Stimulated activated CD8-positive, alpha-beta memory T cell treated with anti-CD3 and anti-CD28 coated beads, Interleukin-4, amount 100 ng/mL, for 48 hours (primary cell): Measurements from ENCODE around the gene ABR.
A peak's percentile ranks its signal among the peaks of the same experiment; 100 is the strongest.
"Not testable (repeated sequence)": the region's sequence is repeated elsewhere in the genome, so short reads cannot be mapped to it uniquely, and the experiment has no call there.

Experiments
- DNase-seq: peaks from one replicate; pipeline ENCODE4 v3.0.0-alpha.2; 2020

The ABR gene

DNA sequence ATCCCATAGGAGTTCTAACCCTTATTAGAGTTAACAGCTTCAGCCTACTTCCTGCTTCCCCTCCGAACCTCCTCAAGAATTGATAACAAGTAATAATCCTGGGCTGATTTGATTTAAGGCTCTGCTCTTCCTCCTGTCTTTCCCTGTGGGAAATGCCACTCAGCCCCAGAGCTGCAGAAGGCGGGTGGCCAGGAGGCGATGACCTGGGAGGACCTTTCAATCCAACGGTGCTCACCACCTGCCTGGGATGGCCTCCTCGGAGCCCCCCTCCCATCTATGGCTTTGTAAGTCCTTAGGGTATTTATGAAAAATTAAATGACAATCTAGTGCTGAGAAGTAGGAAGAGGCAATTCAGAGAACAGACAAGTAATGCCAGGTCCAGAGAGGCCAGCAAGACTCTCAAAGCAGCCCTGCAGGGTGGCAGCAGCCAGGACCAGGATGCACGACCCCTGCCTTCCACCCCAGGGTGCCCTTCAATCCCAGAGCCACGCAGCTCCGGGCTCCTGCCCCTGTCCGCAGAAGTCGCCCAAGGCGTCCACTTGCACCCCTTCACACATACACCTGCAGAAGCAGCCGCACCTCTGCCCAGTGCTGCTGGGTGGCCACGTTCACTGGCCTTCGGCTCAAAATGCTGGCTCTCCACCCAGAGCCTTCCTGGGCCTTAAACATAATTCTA is 34.3 kb downstream of the ABR start:
- DNase-seq: no peak

DNA sequence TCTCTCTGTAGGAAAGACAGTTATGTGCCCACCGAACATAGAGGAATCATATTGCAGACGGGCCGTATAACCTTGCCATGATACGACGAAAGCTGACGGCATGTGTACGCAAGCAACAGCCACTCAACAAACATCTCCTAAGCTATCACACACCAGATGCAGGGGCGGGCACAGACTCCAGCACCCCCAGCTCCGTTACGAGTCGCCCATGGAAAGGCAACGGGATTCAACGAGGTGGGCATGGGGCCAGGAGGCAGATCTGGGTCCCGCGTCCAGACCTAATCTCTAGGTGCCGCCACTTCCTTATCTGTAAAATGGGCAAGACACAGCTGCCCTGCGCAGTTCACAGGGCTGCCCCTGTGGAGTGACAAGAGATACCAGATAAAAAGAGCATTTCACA is 35.6 kb downstream of the ABR start:
- DNase-seq: no peak

DNA sequence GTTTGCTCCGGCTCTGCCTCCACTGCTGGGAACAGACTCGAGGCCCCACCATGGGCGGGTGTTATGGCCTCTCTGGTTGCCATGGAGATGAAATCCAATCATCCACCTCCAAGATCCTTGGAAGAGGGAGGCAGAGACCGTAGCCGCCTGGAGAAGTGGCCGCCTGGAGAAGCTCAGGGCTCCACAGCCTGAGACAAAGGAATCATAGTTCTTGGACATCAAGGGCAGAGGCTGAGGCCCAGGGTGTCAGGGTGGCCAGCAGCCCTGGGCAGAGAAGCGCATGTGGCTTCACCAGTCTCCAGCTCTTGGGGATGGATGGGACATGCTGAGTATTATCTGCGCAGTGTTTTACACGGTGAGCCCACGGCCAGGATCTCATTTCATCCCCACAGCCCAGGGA is 36.2 kb downstream of the ABR start:
- no peak for DNase-seq

DNA sequence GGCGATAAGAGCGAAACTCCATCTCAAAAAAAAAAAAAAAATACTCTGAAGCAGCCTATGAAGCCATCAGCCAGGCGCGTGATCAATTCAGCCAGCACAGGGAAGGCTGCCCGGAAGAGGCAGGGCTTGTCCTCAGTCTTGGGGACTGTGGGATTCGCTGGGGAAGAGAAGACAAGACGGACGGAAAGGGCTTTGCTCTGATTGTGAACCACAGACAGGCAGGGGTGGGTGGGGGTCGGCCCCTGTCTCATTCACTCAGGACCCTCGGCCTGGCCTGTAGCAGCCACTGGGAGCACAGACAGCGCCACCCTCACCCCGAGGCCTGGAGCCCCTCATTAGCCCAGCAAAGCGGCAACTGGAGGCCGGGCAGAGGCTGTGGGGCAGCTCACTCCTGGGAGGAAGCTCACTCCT is 37.2 kb downstream of the ABR start:
- no peak for DNase-seq

DNA sequence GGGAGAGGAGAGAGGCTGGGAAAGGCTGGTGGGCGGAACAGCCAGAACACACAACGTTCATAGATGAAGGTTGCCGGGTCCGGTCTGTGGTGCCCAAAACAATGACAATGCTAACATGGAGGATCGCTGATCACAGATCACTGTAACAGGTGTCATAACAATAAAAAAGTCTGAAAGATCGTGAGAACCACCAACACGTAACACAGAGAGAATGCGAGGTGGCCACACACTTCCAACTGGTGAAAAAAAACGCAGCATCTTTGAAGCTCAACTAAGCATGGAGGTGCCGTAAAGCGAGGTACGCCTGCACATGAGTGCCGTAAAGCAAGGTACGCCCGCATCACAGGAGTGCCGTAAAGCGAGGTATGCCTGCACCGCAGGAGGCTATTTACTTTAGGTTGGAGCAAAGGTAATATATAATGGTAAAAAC is 42.3 kb downstream of the ABR start:
- no peak for DNase-seq

DNA sequence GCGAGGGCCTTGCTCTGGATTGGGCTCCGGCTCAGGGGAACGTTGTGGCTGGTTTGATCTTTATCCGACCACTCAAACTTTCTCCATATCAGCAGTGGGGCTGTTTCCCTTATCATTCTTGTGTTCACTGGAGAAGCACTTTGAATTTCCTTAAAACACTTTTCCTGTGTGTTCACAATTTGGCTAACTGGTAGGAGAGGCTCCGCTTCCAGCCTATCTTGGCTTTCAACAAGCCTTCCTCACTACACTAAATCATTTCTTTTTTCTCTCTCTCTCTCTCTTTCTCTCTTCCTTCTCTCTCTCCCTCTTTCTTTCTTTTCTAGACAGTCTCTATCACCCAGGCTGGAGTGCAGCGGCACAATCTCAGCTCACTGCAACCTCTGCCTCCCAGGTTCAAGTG is 43.0 kb downstream of the ABR start:
- no peak for DNase-seq

DNA sequence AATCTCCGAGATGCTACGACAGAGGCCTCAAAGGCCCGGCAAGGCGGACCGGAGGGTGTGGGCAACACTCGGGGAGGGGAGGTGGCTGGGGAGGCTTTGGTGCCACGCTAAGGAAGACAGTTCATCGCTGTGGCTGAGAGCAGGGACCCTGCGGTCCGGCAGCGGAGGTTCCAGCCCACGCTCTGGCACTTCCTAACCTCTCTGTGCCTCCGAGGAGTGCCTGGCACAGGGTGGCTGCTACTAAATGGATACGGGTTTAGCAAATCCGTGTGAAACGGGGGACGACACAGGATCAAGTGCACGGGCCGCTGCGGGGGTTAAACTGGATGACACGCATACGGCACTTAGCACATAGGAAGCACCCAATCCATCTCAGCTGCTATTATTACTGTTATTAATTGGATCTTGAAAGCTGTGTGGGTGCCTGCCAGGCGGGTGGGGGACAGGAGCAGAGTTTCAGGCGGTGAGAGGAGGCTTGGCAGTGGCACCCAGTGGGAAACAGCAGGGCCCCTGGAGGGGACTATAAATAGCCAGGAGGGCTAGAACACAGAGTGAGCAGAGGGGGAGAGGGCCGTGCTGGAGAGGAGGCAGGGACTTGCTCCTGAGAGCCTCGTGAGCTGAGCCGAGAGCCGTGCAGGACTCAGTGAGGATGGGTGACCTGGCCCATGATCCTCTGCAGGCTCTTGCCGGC is 45.0 kb downstream of the ABR start:
- no peak for DNase-seq

DNA sequence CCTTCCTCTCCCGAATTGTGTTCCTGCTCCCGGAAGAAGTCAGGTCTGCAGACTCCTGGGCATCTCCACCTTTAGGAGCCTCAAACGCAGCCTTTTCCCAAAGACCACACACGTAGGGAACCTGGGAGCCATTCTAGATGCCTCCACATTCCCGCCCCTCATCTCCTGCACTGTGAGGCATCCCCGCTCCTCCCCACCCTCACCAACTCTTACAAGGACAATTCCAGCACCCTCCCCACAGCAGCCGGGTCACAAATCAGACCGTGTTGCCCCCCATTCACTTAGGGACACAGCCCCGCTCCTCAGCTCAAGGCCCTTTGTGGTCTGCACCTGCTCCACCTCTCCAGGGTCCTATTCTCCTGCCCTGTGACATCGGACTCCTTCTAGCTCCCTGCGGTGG is 49.6 kb downstream of the ABR start:
- DNase-seq: no peak

DNA sequence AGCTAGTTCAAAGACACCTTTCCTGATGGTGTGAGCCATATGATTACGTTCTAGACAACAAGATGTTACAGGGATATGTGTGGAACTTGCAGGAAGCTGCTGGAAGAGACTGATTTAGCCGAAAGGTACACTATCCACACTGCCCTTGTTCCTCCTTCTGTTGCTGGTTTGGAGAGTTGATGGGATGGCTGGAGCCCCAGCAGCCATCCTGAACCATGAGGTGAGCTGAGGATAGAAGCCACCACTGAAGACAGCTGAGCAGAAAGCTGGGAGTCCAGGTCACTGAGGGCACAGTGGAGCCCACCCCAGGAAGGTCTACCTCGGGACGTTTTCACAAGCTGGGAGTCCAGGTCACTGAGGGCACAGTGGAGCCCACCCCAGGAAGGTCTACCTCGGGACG is 51.3 kb downstream of the ABR start:
- DNase-seq: not testable (repeated sequence)

DNA sequence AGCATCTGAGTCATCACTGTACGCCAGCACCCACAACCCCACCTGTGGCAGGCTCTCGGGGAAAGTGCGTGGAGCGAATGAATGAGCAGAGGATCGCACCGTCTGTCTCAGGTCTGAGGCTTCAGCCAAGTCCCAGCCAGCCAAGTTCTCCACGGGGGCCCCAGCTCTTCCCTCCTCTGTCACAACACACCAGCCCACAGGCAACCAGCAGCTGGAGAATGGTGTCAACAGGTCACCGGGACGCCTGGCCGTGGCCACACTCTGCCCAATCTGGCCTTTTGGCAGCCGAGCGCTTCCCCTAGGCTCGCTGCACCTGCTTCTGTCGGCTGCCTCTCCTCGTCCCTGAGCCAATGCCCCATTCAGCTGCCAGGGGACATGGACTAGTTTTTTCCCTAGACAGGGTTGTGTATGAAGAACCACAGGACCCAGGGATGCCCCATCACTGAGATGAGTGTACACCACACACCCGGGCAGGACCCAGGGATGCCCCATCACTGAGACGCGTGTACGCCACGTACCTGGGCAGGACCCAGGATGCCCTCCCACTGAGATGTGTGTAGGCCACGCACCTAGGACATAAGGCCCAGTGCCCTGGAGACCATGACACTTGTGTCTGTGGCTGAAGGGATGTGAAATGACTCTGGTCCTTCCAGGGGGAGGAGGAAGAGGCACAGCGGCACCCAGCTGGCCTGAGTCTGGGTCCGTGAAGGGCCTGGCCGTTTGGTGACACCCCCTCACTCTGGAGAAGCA is 52.8 kb downstream of the ABR start:
- no peak for DNase-seq

DNA sequence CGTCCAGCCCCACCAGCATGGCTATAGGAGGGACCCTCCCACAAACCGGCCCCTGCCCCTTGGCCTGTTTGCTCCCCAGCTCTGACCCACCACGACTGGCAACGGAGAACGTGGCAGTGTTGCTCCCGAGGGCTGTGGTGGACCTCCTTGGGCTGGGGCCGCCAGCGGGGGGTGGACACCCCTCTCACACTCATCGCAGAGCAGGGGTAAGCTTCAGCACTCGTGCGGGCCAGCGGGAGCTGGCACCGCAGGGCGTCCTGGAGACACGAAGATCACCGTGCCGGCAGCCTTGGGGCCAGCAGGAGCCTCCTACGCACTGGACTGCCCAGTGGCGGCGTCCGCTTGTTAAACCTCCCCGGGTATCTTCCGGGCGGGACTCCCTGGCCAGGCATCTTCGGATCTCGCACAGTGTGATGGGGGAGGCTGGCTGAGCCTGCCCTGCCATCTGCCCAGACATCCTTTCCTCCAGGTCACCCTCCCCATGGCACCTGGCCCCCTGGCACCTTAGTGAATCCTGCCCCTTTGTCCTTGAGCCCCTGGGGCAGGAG is 53.5 kb downstream of the ABR start:
- no peak for DNase-seq

DNA sequence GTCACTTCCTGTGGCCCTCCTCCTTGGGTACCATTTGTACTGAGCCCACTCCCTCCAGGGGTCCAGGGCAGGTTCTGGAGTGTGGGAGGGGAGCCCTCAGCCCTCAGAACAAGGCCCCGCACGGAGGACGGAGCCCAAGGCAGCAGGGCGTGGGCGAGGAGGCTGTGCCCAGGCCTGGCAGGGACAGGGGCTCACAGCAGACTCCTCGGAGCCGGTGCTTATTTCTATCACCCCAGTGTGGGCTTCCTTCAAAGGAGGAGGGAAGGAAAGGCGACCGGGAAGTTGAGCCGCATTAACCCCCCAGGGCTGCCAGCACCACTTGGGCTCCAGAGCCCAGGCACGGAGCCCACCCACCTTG is 54.0 kb downstream of the ABR start:
- no peak for DNase-seq

DNA sequence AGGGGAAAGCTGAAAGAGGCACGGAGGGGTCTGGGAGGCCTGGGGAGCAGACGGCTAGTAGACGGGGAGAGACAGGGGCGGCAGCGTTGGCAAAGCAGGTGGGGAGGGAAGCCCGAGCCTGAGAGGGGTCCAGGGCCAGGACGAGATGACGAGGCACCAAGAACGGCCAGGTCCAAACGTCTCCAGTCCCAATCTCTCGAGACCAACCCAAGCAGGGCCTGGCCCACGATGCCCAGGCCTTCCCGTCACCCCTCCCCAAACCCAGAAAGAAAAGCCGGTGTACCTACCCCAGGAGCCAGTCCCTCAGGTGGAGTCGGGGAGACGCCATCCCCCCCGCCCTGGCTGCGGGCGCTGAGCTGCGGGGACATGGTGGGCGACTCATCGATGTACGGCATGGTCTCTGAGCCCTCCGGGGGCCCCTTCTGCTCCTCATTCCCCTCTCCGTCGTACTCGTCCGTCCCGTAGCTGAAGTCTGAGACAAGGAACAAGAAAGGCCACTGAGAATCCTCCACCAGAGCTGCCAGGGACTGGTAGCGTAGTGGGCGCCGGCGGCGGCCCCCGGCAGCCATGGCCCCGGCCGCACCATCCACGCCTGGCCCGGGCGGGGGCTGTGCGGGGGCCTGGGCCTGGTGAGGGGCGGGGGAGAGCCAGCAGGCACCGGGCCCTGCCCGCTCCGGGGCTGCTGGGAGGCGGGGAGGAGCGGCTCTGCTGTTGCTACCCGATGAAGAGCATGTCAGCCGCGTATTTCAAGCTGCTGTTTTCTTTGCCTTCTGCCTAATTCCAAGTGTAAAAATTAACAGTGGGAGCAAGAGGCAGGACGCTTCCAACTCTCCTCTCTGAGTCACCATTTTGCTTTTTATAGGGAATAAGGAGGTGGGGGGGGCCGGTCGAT is 54.6 kb downstream of the ABR start:
- DNase-seq: no peak

DNA sequence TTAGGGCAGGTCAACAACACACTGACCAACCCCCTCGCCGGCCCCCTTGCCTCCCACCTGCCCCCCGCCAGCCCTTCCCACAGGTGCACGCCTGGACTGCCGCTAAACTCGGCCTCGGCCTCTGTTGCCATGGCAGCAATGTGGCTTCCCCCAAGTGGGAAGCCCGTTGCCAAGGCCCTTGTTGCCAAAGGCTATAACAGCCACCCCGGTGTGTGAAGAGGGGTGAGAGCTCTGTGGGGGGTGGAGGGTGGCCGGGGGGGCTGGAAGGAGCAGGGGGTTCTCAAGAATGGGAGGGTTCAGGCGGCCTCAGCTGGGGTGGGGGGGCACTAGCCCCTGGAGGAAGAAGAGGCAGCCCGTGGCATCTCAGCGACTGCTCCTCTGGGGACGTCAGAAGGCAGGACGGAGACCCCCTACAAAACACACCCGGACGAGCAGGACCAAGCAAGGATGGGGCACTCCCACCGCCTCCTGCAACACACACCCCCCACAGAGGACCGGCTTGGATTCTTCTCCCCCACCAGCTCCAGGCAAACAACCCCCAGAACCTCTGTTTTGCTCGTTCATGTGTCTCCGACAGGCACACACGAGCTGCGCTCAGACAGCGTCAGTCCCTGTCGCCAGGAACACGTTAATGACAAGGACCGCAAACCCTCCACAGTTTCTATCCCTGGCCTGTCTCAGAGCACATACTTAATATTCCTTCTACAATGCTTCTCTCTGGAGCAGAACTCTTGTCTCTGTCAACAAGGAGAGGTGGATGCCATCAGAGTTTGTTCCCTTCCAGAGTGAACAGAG is 55.7 kb downstream of the ABR start:
- no peak for DNase-seq

DNA sequence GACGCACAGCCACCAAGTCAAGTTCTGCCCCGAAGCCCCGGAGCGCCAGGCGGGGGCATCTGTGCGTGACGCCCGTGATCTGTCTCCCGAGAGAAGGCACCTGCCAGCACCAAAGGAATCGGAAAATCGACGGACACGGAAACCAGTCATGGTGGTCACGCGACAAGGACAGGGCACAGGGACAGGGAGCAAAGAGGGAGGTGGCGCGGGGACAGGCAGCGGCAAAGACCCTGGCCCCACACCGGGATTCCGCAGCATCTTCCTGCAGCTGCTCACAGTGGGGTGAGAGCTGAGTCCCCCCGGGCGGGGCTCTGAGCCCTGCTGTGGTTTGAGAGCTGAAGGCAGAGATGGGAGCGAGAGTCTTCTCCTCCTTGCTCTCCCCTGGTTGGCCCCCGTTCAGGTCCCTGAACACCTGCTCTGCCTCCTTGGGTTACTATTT is 56.4 kb downstream of the ABR start:
- no peak for DNase-seq

DNA sequence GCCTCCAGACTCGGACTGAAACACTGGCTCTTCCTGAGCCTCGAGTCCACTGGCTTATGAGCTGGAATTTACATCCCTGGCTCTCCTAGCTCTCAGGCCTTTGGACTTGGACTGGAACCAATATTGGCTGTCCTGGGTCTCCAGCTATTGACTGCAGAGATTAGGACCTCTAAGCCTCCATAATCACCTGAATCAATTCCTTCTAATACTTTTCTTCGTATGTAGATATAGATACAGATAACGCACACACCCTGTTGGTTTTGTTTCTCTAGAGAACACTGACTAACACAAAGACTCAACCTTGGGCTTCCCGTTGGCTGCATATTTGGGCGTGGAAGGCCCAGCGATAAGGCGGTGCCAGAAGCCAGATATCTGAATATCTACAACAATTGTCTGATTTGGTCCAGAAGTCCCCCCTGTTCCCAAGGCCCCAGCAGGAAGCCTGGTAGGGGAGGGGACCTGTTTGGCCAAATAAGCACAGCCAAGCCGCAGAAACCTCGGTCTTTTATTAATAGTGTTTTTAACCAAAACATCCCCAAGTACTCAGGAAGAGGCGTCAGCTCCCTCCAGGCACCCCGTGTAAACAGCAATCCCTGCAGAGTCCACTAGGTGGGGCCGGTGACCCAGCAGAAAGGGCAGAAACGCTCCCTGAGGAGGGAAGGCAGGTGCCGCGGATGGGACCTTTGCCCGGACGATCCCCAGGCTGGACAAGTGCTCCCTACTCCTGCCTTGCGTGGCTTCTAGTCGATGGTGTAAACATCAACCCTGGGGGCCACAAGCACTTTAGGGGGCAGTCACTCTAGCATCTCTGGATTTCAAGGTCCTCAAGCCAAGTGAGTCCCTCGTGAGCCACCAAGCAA is 57.0 kb downstream of the ABR start:
- DNase-seq: peak; percentile 95

DNA sequence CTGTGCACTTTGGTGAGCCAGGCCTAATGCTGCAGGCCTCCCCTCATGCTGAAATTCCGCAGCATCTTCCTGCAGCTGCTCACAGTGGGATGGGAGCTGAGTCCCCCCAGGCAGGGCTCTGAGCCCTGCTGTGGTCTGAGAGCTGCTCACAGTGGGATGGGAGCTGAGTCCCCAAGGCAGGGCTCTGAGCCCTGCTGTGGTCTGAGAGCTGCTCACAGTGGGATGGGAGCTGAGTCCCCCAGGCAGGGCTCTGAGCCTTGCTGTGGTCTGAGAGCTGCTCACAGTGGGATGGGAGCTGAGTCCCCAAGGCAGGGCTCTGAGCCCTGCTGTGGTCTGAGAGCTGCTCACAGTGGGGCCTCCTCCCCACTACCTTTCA is 58.4 kb downstream of the ABR start:
- not testable (repeated sequence) for DNase-seq

DNA sequence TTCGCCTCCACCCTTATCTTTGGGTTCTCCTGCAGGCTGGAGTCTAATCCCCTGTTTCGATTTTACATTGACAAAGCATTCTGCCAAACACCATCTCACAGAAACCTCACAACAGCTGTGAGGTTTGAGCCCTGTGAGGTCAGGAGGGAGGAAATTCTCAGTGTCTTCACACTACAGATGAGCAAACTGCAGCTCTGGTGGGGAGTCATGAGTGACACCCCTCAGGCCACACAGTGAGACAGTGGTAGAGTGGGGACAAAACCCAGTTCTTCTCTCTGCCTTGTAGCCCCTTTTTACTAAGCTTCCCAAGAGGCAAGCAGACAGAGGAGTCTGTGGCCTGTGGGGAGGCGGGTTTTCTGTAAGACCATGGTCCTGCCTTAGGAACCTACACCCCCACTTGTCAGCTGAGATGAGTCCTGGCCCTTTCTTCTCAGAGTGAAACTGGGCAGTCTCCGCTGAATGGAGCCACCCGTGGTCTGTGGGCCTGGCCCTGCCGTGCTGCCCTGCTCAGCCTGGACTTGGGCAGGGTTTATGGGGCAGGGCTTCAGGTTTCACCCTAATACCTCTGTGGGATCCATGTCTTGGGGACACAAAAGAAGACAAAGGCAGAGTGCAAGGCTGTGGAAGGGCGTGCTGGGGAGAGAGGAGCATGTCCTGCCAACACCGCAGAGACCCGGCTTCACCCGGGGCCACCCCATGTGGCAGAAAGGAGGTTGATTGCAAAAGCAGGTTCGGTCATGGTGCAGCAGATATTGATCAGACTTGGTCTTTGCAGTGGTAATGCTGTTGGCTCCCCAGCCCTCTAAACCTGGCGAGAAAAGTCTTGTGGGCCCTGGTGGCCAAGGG is 59.0 kb downstream of the ABR start:
- no peak for DNase-seq

DNA sequence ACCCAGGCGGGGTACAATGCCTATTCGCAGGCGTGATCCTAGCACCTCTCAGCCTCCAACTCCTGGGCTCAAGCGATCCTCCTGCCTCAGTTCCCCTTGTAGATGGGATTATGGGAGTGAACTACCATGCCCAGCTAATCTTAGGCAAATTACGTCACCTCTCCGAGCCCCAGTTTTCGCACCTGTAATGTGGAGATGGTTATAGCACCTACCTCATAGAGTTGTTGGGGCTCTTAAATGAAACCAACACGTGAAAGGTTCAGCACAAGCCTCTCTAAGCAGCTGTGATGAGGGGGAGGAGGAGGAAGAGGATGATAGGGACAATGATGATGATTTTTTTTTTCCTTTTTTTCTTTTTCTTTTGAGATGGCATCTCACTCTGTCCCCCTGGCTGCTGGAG is 59.9 kb downstream of the ABR start:
- DNase-seq: no peak

DNA sequence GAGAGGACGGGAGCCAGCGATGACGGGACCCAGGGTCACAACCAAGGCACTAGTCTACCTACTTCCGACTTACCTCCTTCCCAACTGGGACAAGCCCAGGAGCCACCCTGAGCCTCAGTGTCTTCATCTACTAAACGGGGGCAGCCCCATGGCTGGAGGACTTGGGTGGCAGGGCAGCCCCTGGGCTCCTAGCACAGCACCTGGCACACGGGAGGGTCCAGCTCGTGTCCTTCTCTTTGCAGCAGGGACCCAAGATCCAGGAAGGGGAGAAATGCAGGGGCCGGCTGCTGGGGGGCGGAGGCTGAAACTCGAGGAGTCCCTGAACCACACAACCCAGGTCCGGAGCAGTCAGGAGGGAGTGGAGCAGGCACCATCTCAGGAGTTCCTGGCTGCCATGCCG is 63.2 kb downstream of the ABR start:
- no peak for DNase-seq
